Spleen (tissue), 11 donors: ENCODE measurements around the gene VTI1A. TPM values are rescaled to one million over a fixed set of nuclear protein-coding genes. Genes with fewer than 3 reads are reported as not detected.

Source experiments
- DNase-seq: peaks from one replicate; pipeline ENCODE4 v3.0.0-alpha.2; 2020
- H3K27ac ChIP-seq, 8 donors: fragments of 200-600 bp; sonication (generic) in 7 of 8; 1 replicate in 4 of 8; 2 replicates in 4 of 8; pipeline versions ENCODE4 v1.5.0 to v1.8.0; 2016 to 2021; ENCODE audit warnings: inconsistent platforms in 4 of 8, mild to moderate bottlenecking in 4 of 8, moderate library complexity in 1 of 8
- H3K27me3 ChIP-seq, 7 donors: fragments of 200-600 bp; sonication (generic) in 6 of 7; replicated peaks in 1 of 7; 1 replicate in 4 of 7; 2 replicates in 3 of 7; pipeline versions ENCODE4 v1.5.0 to v1.8.0; 2016 to 2021; ENCODE audit warnings: inconsistent platforms in 3 of 7, mild to moderate bottlenecking in 1 of 7
- H3K36me3 ChIP-seq, 6 donors: fragments of 200-600 bp; sonication (generic) in 5 of 6; 1 replicate in 4 of 6; 2 replicates in 2 of 6; pipeline versions ENCODE4 v1.5.0 to v1.8.0; 2016 to 2021; ENCODE audit warnings: inconsistent platforms in 2 of 6
- H3K4me1 ChIP-seq, 6 donors: fragments of 200-600 bp; sonication (generic) in 5 of 6; 1 replicate in 3 of 6; 2 replicates in 3 of 6; pipeline versions ENCODE4 v1.5.0 to v1.8.0; 2016 to 2021; ENCODE audit warnings: inconsistent platforms in 3 of 6
- H3K4me3 ChIP-seq, 8 donors: fragments of 200-600 bp; sonication (generic) in 7 of 8; 1 replicate in 4 of 8; 2 replicates in 4 of 8; pipeline versions ENCODE4 v1.5.0 to v1.8.0; 2016 to 2021; ENCODE audit warnings: inconsistent platforms in 4 of 8, mild to moderate bottlenecking in 4 of 8, moderate library complexity in 2 of 8
- H3K9me3 ChIP-seq, 8 donors: fragments of 200-600 bp; sonication (generic) in 7 of 8; 1 replicate in 4 of 8; 2 replicates in 4 of 8; pipeline versions ENCODE4 v1.5.0 to v1.8.0; 2016 to 2021; ENCODE audit warnings: inconsistent platforms in 4 of 8
- CTCF ChIP-seq, 11 experiments: fragments of 200-600 bp in 7 of 11; fragments of 450-650 bp in 4 of 11; sonication (generic) in 4 of 11; IDR thresholded peaks in 8 of 11; conservative IDR thresholded peaks in 3 of 11; 1 replicate in 7 of 11; 2 replicates in 4 of 11; pipeline versions ENCODE4 v1.4.0 to v1.8.0; 2016 to 2021; ENCODE audit warnings: antibody characterized with exemption in 11 of 11, inconsistent platforms in 4 of 11, mild to moderate bottlenecking in 1 of 11
- POLR2A ChIP-seq, 3 donors: fragments of 450-650 bp; IDR thresholded peaks; one replicate each; pipeline ENCODE4 v1.5.1; 2017; ENCODE audit warnings: antibody characterized with exemption in 3 of 3, mild to moderate bottlenecking in 1 of 3
- POLR2AphosphoS5 ChIP-seq, 3 donors: sonication (generic); formaldehyde crosslinking; IDR thresholded peaks; one replicate each; pipeline ENCODE4 v1.5.1; 2017; ENCODE audit warnings: antibody characterized with exemption in 3 of 3
- WGBS, 5 donors: extraction: QIAGEN DNeasy Blood & Tissue Kit in 3 of 5; methylation state at CpG; one replicate each; pipeline versions ENCODE4 v1.1.5 to v1.1.7; 2013 to 2018; 5-methylcytosine and 5-hydroxymethylcytosine counted together
- intact Hi-C: fragments of 100-400 bp; cut with DNase I; formaldehyde crosslinking; loops from one replicate; pipeline ENCODE4 v1.15.0; 2023; ENCODE audit warnings: low total_unique reads
- polyA plus RNA-seq, 3 donors: library from polyadenylated mRNA; stranded (reverse); fragments of 200-250 nt; gene quantifications; one replicate each; pipeline ENCODE4 v1.2.1, GENCODE V29; 2013
- total RNA-seq, 7 donors: library from RNA; depleted of rRNA in 3 of 7; stranded (reverse); fragments of >200 nt in 3 of 7; fragmentation: NEBNext Ultra II Directional in 4 of 7; extraction: Animal tissue kit (Norgen Biotek cat#: 25700) in 4 of 7; gene quantifications; one replicate each; pipeline versions ENCODE4 v1.1.0 to v1.2.1, GENCODE V29; 2016 to 2021
- donor health status: healthy with polysubstance abuse.
- donor health status: DM: no; HTN: no; CAD: no; lungs with moderate emphysema.
- donor health status: DM: no; HTN: no; CAD: no.
- donor health status: Bipolar disorder and iron deficiency.
- donor health status: healthy.
- donor health status: DM: no; HTN: no; CAD: no.
- donor health status: DM: yes; HTN: yes; CAD: no.

The VTI1A gene
- total and polyA plus RNA-seq, 10 donors, result 7.8 to 129 (median 56.2) TPM

DNA sequence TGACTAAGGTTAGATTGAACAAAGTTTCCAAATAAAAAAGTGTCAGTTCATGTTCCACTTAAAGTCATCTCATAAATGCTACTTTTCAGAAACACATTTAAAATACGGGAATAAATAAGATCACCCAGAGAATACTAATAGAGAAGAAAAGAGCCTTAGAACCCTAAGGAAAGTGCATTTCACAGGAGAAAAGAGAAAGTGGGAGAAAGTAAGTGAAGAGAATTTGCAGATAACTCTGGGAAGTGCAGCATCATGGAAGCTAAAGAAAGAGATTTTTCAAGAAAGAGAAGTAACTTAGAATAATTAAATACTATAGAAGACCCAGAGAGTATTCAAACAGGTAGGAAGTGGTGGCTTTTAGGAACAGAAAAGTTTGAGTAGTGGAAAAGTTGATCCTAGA is 132.6 kb downstream of the VTI1A start:
- intact Hi-C loops, result no loop called here
- no peaks in the 10 kb centered on the region for H3K27me3 ChIP-seq
- no peak overlapping the region for H3K4me3 ChIP-seq
- no peaks in the 10 kb centered on the region for H3K4me1 ChIP-seq
- DNase-seq, result no peak
- 94 to 100% (median 96%) methylated on average over 1 of the region's 1 CpG for WGBS, 5 donors
- no peak overlapping the region for H3K27ac ChIP-seq
- TF ChIP-seq CTCF (IDR thresholded peaks at IDR 0.05 in 8 of 11, conservative IDR thresholded peaks at IDR 0.05 in 3 of 11) (no peak), POLR2A (IDR thresholded peaks at IDR 0.05) (no peak), POLR2AphosphoS5 (IDR thresholded peaks at IDR 0.05) (no peak)
- peaks cover 0 to 41% (median 0%) of the 10 kb centered on the region in 6 donors for H3K36me3 ChIP-seq
- H3K9me3 ChIP-seq, result no peaks in the 10 kb centered on the region

DNA sequence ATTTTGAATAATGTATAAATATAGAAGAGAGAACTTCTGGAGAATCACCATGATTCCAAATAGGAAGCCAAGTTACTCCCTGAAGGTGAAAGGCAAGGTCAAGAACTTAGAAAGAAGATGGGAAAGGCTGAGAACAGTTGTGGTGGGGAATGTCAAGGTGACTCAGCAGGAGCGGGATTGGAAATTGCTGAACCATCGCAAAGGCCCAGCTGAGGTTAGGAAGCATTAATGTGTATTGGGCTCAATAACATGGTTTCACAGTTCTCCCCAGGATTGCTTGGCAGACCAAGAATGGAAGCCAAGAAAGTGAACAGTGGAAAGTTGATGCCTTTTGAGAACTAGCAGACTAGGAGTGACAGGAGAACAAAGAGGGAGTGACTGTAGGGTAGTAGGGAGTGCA is 133.3 kb downstream of the VTI1A start:
- H3K4me3 ChIP-seq, result no peak overlapping the region
- 92 to 98% (median 97%) methylated on average over 2 of the region's 2 CpGs for WGBS, 5 donors
- no peak for TF ChIP-seq POLR2AphosphoS5 (IDR thresholded peaks at IDR 0.05)
- TF ChIP-seq POLR2A (IDR thresholded peaks at IDR 0.05), result no peak
- no peak for TF ChIP-seq CTCF (IDR thresholded peaks at IDR 0.05 in 8 of 11, conservative IDR thresholded peaks at IDR 0.05 in 3 of 11)
- intact Hi-C loops, result no loop called here
- no peak for DNase-seq
- H3K27me3 ChIP-seq, result no peaks in the 10 kb centered on the region
- H3K36me3 ChIP-seq, result peaks cover 0 to 48% (median 0%) of the 10 kb centered on the region in 6 donors
- H3K9me3 ChIP-seq, result no peaks in the 10 kb centered on the region
- no peaks in the 10 kb centered on the region for H3K4me1 ChIP-seq
- no peak overlapping the region for H3K27ac ChIP-seq

DNA sequence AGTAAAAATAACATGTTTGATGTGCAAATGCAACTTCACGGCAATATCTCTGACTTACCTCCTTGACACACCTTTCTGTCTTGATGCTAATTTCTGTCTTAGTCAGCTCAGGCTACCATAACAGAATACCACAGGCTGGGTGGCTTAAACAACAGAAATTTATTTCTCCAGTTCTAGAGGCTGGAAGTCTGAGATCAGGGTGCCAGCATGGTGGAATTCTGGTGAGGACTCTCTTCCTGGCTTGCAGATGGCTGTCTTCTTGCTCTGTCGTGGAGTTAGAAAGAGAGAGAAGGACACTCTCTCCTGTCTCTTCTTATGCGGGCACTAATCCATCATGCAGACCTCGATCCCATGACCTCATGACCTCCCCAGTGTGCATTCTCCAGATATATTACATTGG is 134.9 kb downstream of the VTI1A start:
- H3K27ac ChIP-seq, result no peak overlapping the region
- intact Hi-C loops, result no loop called here
- H3K4me3 ChIP-seq, result no peak overlapping the region
- no peak for TF ChIP-seq CTCF (IDR thresholded peaks at IDR 0.05 in 8 of 11, conservative IDR thresholded peaks at IDR 0.05 in 3 of 11)
- TF ChIP-seq POLR2A (IDR thresholded peaks at IDR 0.05), result no peak
- no peak for TF ChIP-seq POLR2AphosphoS5 (IDR thresholded peaks at IDR 0.05)
- H3K27me3 ChIP-seq, result no peaks in the 10 kb centered on the region
- no peaks in the 10 kb centered on the region for H3K9me3 ChIP-seq
- no peak for DNase-seq
- peaks cover 0 to 4% (median 0%) of the 10 kb centered on the region in 6 donors for H3K4me1 ChIP-seq
- 86 to 95% (median 93%) methylated on average over 4 of the region's 4 CpGs for WGBS, 5 donors
- H3K36me3 ChIP-seq, result peaks cover 0 to 48% (median 0%) of the 10 kb centered on the region in 6 donors

DNA sequence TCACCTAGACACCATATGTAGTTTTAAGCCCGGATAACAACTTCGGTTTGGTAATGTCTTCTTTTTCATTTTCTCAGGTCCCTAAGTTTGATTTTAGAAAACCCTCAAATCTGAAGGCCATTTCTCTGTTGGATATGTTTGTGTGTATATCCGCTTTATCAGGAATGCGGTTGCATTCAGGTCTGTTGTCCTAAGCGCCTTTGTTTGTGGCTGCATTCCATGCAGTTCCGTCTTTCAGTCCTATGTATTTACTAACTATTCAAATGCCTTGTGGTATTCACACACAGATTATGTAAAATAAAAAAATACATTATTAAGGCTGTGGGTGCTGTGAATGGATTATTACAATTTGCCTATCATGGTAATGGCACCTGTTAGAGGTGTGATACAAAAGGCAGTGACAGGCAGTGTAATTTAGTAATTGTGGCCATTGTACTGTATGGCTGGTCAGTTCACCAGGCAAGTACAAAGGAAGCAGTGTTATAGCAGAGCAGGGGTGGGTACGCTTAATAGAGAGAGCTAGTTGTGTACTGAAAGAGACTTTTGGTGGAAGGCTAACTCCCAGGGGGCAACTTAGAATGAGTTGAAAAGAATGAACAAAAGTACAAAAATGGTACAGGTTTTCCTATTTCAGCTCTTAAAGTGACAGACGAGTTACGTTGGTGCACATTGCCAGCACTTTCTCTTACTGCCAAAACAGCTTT is 136.4 kb downstream of the VTI1A start:
- no peaks in the 10 kb centered on the region for H3K9me3 ChIP-seq
- peaks cover 0 to 48% (median 0%) of the 10 kb centered on the region in 6 donors for H3K36me3 ChIP-seq
- H3K4me1 ChIP-seq, result peaks cover 0 to 4% (median 0%) of the 10 kb centered on the region in 6 donors
- no peaks in the 10 kb centered on the region for H3K27me3 ChIP-seq
- H3K4me3 ChIP-seq, result no peak overlapping the region
- TF ChIP-seq POLR2A (IDR thresholded peaks at IDR 0.05) (no peak), POLR2AphosphoS5 (IDR thresholded peaks at IDR 0.05) (no peak), CTCF (IDR thresholded peaks at IDR 0.05 in 8 of 11, conservative IDR thresholded peaks at IDR 0.05 in 3 of 11) (no peak)
- WGBS, 5 donors, result 95 to 97% (median 96%) methylated on average over 9 of the region's 9 CpGs
- DNase-seq, result no peak
- no peak overlapping the region for H3K27ac ChIP-seq
- intact Hi-C loops, result no loop called here
